H9 (cell line): ENCODE data around the gene DMXL1. TPM values are rescaled to one million over a fixed set of nuclear protein-coding genes. Genes with fewer than 3 reads are reported as not detected.

Experiments
- DNase-seq: peaks from one replicate; pipeline ENCODE4 v3.0.0-alpha.2; 2017
- H2AFZ ChIP-seq: one replicate; pipeline ENCODE4 v1.6.1; 2013; ENCODE audit warnings: mild to moderate bottlenecking, low read length, control low read depth, moderate library complexity
- H2AK5ac ChIP-seq: 2 replicates; pipeline ENCODE4 v1.6.1; 2013; ENCODE audit warnings: low read length, control low read depth, mixed read lengths; ENCODE audit not compliant: insufficient read length
- H2BK120ac ChIP-seq: one replicate; pipeline ENCODE4 v1.6.1; 2013; ENCODE audit warnings: low read depth, mild to moderate bottlenecking, low read length, control low read depth, inconsistent platforms; ENCODE audit not compliant: poor library complexity, severe bottlenecking
- H2BK12ac ChIP-seq: 2 replicates; pipeline ENCODE4 v1.6.1; 2013; ENCODE audit warnings: low read length, control low read depth, mixed read lengths, low read depth; ENCODE audit not compliant: insufficient read length
- H2BK15ac ChIP-seq: 2 replicates; pipeline ENCODE4 v1.6.1; 2013; ENCODE audit warnings: low read depth, low read length, control low read depth
- H2BK20ac ChIP-seq: one replicate; pipeline ENCODE4 v1.6.1; 2013; ENCODE audit warnings: low read depth, mild to moderate bottlenecking, low read length, control low read depth, inconsistent platforms; ENCODE audit not compliant: poor library complexity, severe bottlenecking
- H2BK5ac ChIP-seq: 2 replicates; pipeline ENCODE4 v1.6.1; 2013; ENCODE audit warnings: low read length, control low read depth, mixed read lengths; ENCODE audit not compliant: insufficient read length
- H3K14ac ChIP-seq: 2 replicates; pipeline ENCODE4 v1.6.1; 2013; ENCODE audit warnings: low read length, control low read depth; ENCODE audit not compliant: insufficient read depth
- H3K18ac ChIP-seq: 2 replicates; pipeline ENCODE4 v1.6.1; 2013; ENCODE audit warnings: low read depth, mild to moderate bottlenecking, mixed read lengths, low read length, control low read depth; ENCODE audit not compliant: insufficient read length
- H3K23ac ChIP-seq: 2 replicates; pipeline ENCODE4 v1.6.1; 2013; ENCODE audit warnings: low read length, control low read depth, mixed read lengths, low read depth; ENCODE audit not compliant: insufficient read length
- H3K23me2 ChIP-seq: 2 replicates; pipeline ENCODE4 v1.6.1; 2013; ENCODE audit warnings: low read depth, mild to moderate bottlenecking, mixed read lengths, low read length, control low read depth; ENCODE audit not compliant: insufficient read length, poor library complexity, severe bottlenecking
- H3K27ac ChIP-seq: 2 replicates; pipeline ENCODE4 v1.5.1; 2013; ENCODE audit warnings: low read length, control low read depth, mixed read lengths, low read depth; ENCODE audit not compliant: insufficient read length
- H3K27me3 ChIP-seq: 2 replicates; pipeline ENCODE4 v1.6.1; 2013; ENCODE audit warnings: low read length, control low read depth, inconsistent platforms; ENCODE audit not compliant: insufficient read depth
- H3K4ac ChIP-seq: 2 replicates; pipeline ENCODE4 v1.6.1; 2013; ENCODE audit warnings: low read depth, mild to moderate bottlenecking, control low read depth, inconsistent platforms, low read length, moderate library complexity
- H3K4me1 ChIP-seq: 2 replicates; pipeline ENCODE4 v1.6.1; 2013; ENCODE audit warnings: low read length, control low read depth, inconsistent platforms; ENCODE audit not compliant: insufficient read depth
- H3K4me2 ChIP-seq: 2 replicates; pipeline ENCODE4 v1.6.1; 2013; ENCODE audit warnings: low read length, control low read depth, mixed read lengths; ENCODE audit not compliant: insufficient read length, insufficient read depth
- H3K56ac ChIP-seq: 2 replicates; pipeline ENCODE4 v1.6.1; 2013; ENCODE audit warnings: low read depth, mild to moderate bottlenecking, mixed read lengths, low read length, control low read depth; ENCODE audit not compliant: insufficient read length
- H3K79me1 ChIP-seq: 2 replicates; pipeline ENCODE4 v1.6.1; 2013; ENCODE audit warnings: low read depth, mild to moderate bottlenecking, moderate library complexity, low read length, control low read depth, inconsistent platforms; ENCODE audit not compliant: insufficient read depth, poor library complexity, severe bottlenecking
- H3K79me2 ChIP-seq: 2 replicates; pipeline ENCODE4 v1.6.1; 2013; ENCODE audit warnings: low read length, control low read depth, inconsistent platforms; ENCODE audit not compliant: insufficient read depth
- H3K9ac ChIP-seq: 2 replicates; pipeline ENCODE4 v1.6.1; 2013; ENCODE audit warnings: low read length, control low read depth, mixed read lengths; ENCODE audit not compliant: insufficient read length; ENCODE audit errors: extremely low read depth
- H3K9me3 ChIP-seq: one replicate; pipeline ENCODE4 v1.6.1; 2013; ENCODE audit warnings: low read depth, low read length, inconsistent platforms; ENCODE audit not compliant: control insufficient read depth
- H3T11ph ChIP-seq: one replicate; pipeline ENCODE4 v1.6.1; 2013; ENCODE audit warnings: mild to moderate bottlenecking, low read length, control low read depth, inconsistent platforms
- H4K20me1 ChIP-seq: one replicate; pipeline ENCODE4 v1.6.1; 2013; ENCODE audit not compliant: control insufficient read depth, insufficient read length, insufficient read depth
- H4K5ac ChIP-seq: 2 replicates; pipeline ENCODE4 v1.6.1; 2013; ENCODE audit warnings: low read depth, mild to moderate bottlenecking, mixed read lengths, low read length, control low read depth; ENCODE audit not compliant: insufficient read length
- H4K8ac ChIP-seq: replicated peaks from 2 replicates; pipeline ENCODE4 v1.6.1; 2013; ENCODE audit warnings: low read length, control low read depth, mixed read lengths, low read depth; ENCODE audit not compliant: insufficient read length
- H4K91ac ChIP-seq: 2 replicates; pipeline ENCODE4 v1.6.1; 2013; ENCODE audit warnings: low read depth, mild to moderate bottlenecking, moderate library complexity, mixed read lengths, low read length, control low read depth; ENCODE audit not compliant: insufficient read length
- H3K27ac Mint-ChIP-seq, 3 experiments: 2 replicates in 2 of 3; 3 replicates in 1 of 3; pipeline ENCODE4 v1.8.0; 2020 to 2021; ENCODE audit warnings: mixed read lengths in 3 of 3, mild to moderate bottlenecking in 1 of 3, moderate library complexity in 1 of 3
- H3K27me3 Mint-ChIP-seq: 2 replicates; pipeline ENCODE4 v1.8.0; 2021; ENCODE audit warnings: low read depth, mild to moderate bottlenecking, moderate library complexity, mixed read lengths
- H3K36me3 Mint-ChIP-seq, 3 experiments: 2 replicates in 2 of 3; 3 replicates in 1 of 3; pipeline ENCODE4 v1.8.0; 2020 to 2021; ENCODE audit warnings: low read depth in 3 of 3, mixed read lengths in 3 of 3; ENCODE audit not compliant: insufficient read depth in 1 of 3
- H3K4me1 Mint-ChIP-seq, 2 experiments: 2 replicates each; pipeline ENCODE4 v1.8.0; 2020; ENCODE audit warnings: mixed read lengths in 2 of 2
- H3K4me3 Mint-ChIP-seq, 2 experiments: 2 replicates in 1 of 2; 3 replicates in 1 of 2; pipeline ENCODE4 v1.8.0; 2020 to 2021; ENCODE audit warnings: mild to moderate bottlenecking in 2 of 2, mixed read lengths in 2 of 2, moderate library complexity in 1 of 2
- H3K9me3 Mint-ChIP-seq, 2 experiments: 2 replicates in 1 of 2; 3 replicates in 1 of 2; pipeline ENCODE4 v1.8.0; 2020; ENCODE audit warnings: mild to moderate bottlenecking in 2 of 2, mixed read lengths in 2 of 2, moderate library complexity in 1 of 2
- WGBS: extraction: QIAGEN DNeasy Blood & Tissue Kit; methylation state at CpG from one replicate; pipeline ENCODE4 v1.1.7; 2013; ENCODE audit warnings: missing lambda C conversion rate, low lambda C conversion rate, mixed read lengths; ENCODE audit not compliant: insufficient read length; ENCODE audit errors: extremely low coverage; 5-methylcytosine and 5-hydroxymethylcytosine counted together
- total RNA-seq: library from RNA; stranded (reverse); gene quantifications from 2 replicates; pipeline ENCODE4 v1.2.1, GENCODE V29; 2021
- TF ChIP-seq, protein P1 (sequence below): fragments of 200-600 bp; sonication (generic); conservative IDR thresholded peaks from 3 replicates; pipeline ENCODE4 v1.8.0; 2021; ENCODE audit warnings: antibody characterized with exemption, mild to moderate bottlenecking

The DMXL1 gene
- total RNA-seq, 1 experiment from 2014 or later = 63.5 TPM

DNA sequence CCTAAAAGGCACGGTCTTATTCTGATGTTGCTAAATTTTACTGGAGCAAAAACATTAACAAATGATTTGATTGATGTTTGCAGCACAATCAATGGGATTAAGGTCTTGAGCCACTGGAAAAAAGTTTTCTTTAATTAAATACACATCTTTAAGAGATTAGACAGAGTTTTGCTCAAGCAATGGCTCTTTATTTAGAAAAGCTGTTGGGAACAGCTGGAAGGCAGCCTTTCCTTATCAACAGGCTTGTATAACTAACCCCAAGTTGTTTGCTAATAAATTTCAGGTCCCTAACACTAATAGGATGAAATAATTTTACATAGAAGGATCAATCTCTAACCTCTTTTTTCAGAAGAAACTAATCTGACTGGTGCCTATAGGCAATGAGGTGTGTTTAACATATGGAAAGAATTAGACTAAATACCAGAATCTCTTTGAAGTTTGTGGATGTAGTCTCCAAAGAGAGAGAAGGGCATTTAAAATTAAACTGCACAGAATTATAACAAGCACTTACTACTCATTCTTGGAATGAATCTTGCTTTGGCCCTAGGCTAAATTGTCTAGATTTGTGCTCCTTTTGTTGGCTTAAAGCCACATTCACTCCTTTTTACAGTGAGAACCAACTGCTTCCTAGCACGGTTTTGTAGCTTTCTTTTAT is 217.6 kb downstream of the DMXL1 start:
- H3K9me3 ChIP-seq = no peaks in the 10 kb centered on the region
- Mint-ChIP-seq H3K9me3 (no peaks in the 10 kb centered on the region; a peak in 1 of 5 replicates), H3K4me1 (peaks cover 24 to 27% of the 10 kb centered on the region in 2 experiments), H3K36me3 (peaks cover 0 to 5% (median 0%) of the 10 kb centered on the region in 3 experiments; a peak in 3 of 7 replicates), H3K27ac (no peak overlapping the region), H3K27me3 (no peaks in the 10 kb centered on the region), H3K4me3 (no peak overlapping the region)
- no peak overlapping the region for H3K4ac ChIP-seq
- H4K91ac ChIP-seq = no peak overlapping the region
- H3K14ac ChIP-seq = no peak overlapping the region
- no peak overlapping the region for H4K5ac ChIP-seq
- H2BK12ac ChIP-seq = no peak overlapping the region
- DNase-seq = no peak
- H2BK20ac ChIP-seq = no peak overlapping the region
- H3K18ac ChIP-seq = no peak overlapping the region
- H3K9ac ChIP-seq = no peak overlapping the region
- no peak overlapping the region for H2BK120ac ChIP-seq
- no peaks in the 10 kb centered on the region for H3K27me3 ChIP-seq
- peaks cover 11% of the 10 kb centered on the region for H3K4me1 ChIP-seq
- H3K79me2 ChIP-seq = no peaks in the 10 kb centered on the region; the same call in 1 of the 2 replicates
- H3K4me2 ChIP-seq = no peak overlapping the region
- no peak overlapping the region for H2BK5ac ChIP-seq
- H2AK5ac ChIP-seq = no peak overlapping the region
- no CpG with 5 or more reads among the region's 2 CpGs for WGBS
- H2AFZ ChIP-seq = no peak overlapping the region
- no peak overlapping the region for H3K56ac ChIP-seq
- H4K8ac ChIP-seq = no peak overlapping the region
- H2BK15ac ChIP-seq = no peak overlapping the region
- H3K23me2 ChIP-seq = no peaks in the 10 kb centered on the region
- TF ChIP-seq, protein P1, sequence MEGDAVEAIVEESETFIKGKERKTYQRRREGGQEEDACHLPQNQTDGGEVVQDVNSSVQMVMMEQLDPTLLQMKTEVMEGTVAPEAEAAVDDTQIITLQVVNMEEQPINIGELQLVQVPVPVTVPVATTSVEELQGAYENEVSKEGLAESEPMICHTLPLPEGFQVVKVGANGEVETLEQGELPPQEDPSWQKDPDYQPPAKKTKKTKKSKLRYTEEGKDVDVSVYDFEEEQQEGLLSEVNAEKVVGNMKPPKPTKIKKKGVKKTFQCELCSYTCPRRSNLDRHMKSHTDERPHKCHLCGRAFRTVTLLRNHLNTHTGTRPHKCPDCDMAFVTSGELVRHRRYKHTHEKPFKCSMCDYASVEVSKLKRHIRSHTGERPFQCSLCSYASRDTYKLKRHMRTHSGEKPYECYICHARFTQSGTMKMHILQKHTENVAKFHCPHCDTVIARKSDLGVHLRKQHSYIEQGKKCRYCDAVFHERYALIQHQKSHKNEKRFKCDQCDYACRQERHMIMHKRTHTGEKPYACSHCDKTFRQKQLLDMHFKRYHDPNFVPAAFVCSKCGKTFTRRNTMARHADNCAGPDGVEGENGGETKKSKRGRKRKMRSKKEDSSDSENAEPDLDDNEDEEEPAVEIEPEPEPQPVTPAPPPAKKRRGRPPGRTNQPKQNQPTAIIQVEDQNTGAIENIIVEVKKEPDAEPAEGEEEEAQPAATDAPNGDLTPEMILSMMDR = no peak
- H3K79me1 ChIP-seq = no peaks in the 10 kb centered on the region
- H3K23ac ChIP-seq = no peak overlapping the region
- H3K27ac ChIP-seq = no peak overlapping the region
- no peaks in the 10 kb centered on the region for H4K20me1 ChIP-seq
- H3T11ph ChIP-seq = no peak overlapping the region
